ENCODE results near the gene FRMD1. TPM values are rescaled to one million over a fixed set of nuclear protein-coding genes. Genes with fewer than 3 reads are reported as not detected.

FRMD1 gene
- total RNA-seq, 1 donor from 2014 or later: not detected

- no peak overlapping the region for H3K4me3 Mint-ChIP-seq
- H3K27me3 Mint-ChIP-seq (ENCODE audit: low read depth): no peaks in the 10 kb centered on the region
- H3K36me3 Mint-ChIP-seq (ENCODE audit: low read depth): peaks cover 23% of the 10 kb centered on the region
- DNase-seq (ENCODE audit: low read depth, low spot score): no peak
- TF ChIP-seq, protein P1, sequence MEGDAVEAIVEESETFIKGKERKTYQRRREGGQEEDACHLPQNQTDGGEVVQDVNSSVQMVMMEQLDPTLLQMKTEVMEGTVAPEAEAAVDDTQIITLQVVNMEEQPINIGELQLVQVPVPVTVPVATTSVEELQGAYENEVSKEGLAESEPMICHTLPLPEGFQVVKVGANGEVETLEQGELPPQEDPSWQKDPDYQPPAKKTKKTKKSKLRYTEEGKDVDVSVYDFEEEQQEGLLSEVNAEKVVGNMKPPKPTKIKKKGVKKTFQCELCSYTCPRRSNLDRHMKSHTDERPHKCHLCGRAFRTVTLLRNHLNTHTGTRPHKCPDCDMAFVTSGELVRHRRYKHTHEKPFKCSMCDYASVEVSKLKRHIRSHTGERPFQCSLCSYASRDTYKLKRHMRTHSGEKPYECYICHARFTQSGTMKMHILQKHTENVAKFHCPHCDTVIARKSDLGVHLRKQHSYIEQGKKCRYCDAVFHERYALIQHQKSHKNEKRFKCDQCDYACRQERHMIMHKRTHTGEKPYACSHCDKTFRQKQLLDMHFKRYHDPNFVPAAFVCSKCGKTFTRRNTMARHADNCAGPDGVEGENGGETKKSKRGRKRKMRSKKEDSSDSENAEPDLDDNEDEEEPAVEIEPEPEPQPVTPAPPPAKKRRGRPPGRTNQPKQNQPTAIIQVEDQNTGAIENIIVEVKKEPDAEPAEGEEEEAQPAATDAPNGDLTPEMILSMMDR (conservative IDR thresholded peaks at IDR 0.05): no peak
- no peak overlapping the region for H3K27ac Mint-ChIP-seq (ENCODE audit: unreplicated experiment)
- peaks cover 17% of the 10 kb centered on the region for H3K9me3 Mint-ChIP-seq
- no peaks in the 10 kb centered on the region for H3K4me1 Mint-ChIP-seq
Measured at GRCh38 chr6:168015009-168015408, 64.0 kb downstream of the FRMD1 start.

DNA sequence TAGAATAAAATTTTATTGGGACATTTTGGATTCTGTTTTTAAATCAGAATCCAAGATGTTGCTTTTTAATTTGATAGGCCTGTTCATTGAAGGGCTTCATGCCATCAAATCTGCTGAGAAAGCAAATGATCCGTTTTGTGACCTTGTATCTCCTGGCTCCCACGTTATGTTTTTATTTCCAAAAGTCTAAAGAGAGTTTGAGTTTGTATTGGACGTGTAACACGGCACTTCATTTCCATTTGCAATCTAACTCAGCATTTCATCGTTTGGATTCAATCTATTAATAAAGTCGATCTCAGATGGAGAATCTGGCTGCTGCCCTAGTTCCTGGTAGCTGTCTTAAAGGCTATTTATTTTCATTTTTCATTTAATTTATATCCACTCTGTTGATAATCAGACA lies 64.6 kb downstream of the FRMD1 start:
- Mint-ChIP-seq H3K9me3 (peaks cover 17% of the 10 kb centered on the region), H3K36me3 (ENCODE audit: low read depth) (peaks cover 23% of the 10 kb centered on the region), H3K27ac (ENCODE audit: unreplicated experiment) (no peak overlapping the region), H3K27me3 (ENCODE audit: low read depth) (no peaks in the 10 kb centered on the region), H3K4me3 (no peak overlapping the region), H3K4me1 (no peaks in the 10 kb centered on the region)
- TF ChIP-seq, protein P1 (conservative IDR thresholded peaks at IDR 0.05): no peak
- no peak for DNase-seq (ENCODE audit: low read depth, low spot score)

- no peak for DNase-seq (ENCODE audit: low read depth, low spot score)
- no peak overlapping the region for H3K4me3 Mint-ChIP-seq
- peaks cover 21% of the 10 kb centered on the region for H3K9me3 Mint-ChIP-seq
- no peak overlapping the region for H3K27ac Mint-ChIP-seq (ENCODE audit: unreplicated experiment)
- H3K36me3 Mint-ChIP-seq (ENCODE audit: low read depth): peaks cover 25% of the 10 kb centered on the region
- no peaks in the 10 kb centered on the region for H3K4me1 Mint-ChIP-seq
- TF ChIP-seq, protein P1 (conservative IDR thresholded peaks at IDR 0.05): no peak
- no peaks in the 10 kb centered on the region for H3K27me3 Mint-ChIP-seq (ENCODE audit: low read depth)
Measured at GRCh38 chr6:168013250-168013915, 65.6 kb downstream of the FRMD1 start.

GRCh38 chr6:168012431-168013249 lies 66.4 kb downstream of the FRMD1 start:
- no peak for DNase-seq (ENCODE audit: low read depth, low spot score)
- peaks cover 25% of the 10 kb centered on the region for H3K36me3 Mint-ChIP-seq (ENCODE audit: low read depth)
- peaks cover 26% of the 10 kb centered on the region for H3K9me3 Mint-ChIP-seq
- H3K27me3 Mint-ChIP-seq (ENCODE audit: low read depth): no peaks in the 10 kb centered on the region
- TF ChIP-seq, protein P1 (conservative IDR thresholded peaks at IDR 0.05): no peak
- no peaks in the 10 kb centered on the region for H3K4me1 Mint-ChIP-seq
- H3K4me3 Mint-ChIP-seq: no peak overlapping the region
- H3K27ac Mint-ChIP-seq (ENCODE audit: unreplicated experiment): no peak overlapping the region

DNA sequence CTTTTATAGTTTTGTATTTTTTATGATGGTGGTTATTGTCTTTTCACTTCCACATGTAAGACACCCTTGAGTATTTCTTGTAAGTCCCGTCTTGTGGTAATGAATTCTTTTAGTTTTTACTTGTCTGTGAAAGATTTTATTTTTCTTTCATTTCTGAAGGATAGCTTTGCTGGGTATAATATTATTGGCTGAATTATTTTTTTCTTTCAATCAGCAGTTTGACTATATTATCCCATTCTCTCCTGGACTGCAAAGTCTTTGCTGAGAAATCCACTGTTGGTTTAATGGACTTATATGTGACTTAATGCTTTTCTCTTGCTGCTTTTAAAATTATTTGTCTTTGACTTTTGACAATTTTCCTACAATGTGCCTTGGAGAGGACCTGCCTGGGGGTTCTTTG lies 67.7 kb downstream of the FRMD1 start:
- Mint-ChIP-seq H3K4me3 (no peak overlapping the region), H3K27ac (ENCODE audit: unreplicated experiment) (no peak overlapping the region), H3K9me3 (peaks cover 29% of the 10 kb centered on the region), H3K4me1 (no peaks in the 10 kb centered on the region), H3K27me3 (ENCODE audit: low read depth) (no peaks in the 10 kb centered on the region), H3K36me3 (ENCODE audit: low read depth) (peaks cover 25% of the 10 kb centered on the region)
- TF ChIP-seq, protein P1 (conservative IDR thresholded peaks at IDR 0.05): no peak
- DNase-seq (ENCODE audit: low read depth, low spot score): no peak
